Measurements from ENCODE around the gene PIK3R5. TPM values are rescaled to one million over a fixed set of nuclear protein-coding genes. Genes with fewer than 3 reads are reported as not detected.

The PIK3R5 gene
- total RNA-seq, 1 experiment from 2014 or later = not detected

DNA sequence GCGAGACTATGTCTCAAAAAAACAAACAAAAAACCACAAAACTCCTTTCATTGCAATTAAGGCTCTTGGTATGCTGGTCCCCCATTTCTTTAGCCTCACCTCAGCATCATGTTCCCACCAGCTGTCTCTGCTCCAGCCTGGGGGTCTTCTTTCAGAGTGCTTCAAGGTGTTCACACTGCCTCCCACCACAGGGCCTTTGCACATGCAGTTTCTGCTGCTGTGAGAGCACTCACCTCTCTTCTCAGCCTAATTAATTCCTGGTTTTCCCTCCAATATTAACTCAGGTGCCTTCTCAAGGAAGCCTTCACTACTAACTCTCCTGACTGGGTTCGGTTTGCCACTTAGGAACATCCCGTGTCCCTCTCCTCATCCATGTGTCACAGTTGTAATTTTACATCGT lies 82.2 kb downstream of the PIK3R5 start:
- no peak overlapping the region for H3K4me3 ChIP-seq
- H3K36me3 ChIP-seq = no peaks in the 10 kb centered on the region
- no peaks in the 10 kb centered on the region for H3K4me1 ChIP-seq
- no peak overlapping the region for H3K27ac ChIP-seq
- H3K27me3 ChIP-seq = no peaks in the 10 kb centered on the region
- H3K9me3 ChIP-seq (replicated peaks) = no peaks in the 10 kb centered on the region
- DNase-seq = no peak

DNA sequence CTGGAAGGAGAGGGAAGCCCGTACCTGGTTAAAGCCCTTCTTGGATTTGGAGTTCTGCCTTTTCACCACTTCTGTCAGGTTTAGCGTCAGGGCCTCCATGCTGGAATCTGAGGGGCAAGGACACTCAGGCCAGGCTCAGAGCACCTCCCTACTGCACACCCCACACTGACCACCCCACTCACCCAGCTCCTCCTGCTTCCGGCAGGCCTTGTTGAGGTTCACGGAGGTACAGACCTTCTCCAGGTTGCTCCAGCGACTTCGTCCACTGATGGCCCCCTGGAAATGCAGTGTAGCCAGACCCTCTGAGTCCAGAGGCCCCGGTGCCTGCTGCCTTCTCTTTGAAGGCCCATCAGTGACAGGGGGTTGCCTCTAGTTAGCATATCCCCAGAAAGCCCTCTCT lies 83.9 kb downstream of the PIK3R5 start:
- Histone ChIP-seq H3K27ac (no peak overlapping the region), H3K4me1 (no peaks in the 10 kb centered on the region), H3K9me3 (replicated peaks) (no peaks in the 10 kb centered on the region), H3K4me3 (no peak overlapping the region), H3K36me3 (no peaks in the 10 kb centered on the region), H3K27me3 (no peaks in the 10 kb centered on the region)
- no peak for DNase-seq

DNA sequence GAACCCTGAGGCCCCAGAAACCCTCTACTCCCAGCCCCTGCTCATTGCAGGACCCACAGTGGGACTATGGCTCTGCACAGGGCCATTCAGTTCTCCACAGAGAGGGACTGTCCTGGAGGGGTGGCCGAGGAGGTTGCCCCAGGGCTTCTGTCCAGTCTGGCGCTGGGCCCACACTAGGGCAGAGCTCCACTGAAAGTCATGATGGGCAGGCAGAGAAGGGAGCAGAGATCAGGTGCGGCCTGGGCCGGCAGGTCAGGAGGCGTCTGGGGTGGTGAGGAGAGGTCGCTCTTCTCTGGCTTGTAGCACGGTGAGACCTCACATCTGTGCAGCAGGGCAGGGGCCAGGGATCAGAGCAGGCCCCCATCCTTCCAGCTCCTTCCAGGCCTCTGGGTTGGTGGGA lies 85.0 kb downstream of the PIK3R5 start:
- DNase-seq = no peak
- Histone ChIP-seq H3K36me3 (no peaks in the 10 kb centered on the region), H3K27me3 (no peaks in the 10 kb centered on the region), H3K9me3 (replicated peaks) (no peaks in the 10 kb centered on the region), H3K27ac (no peak overlapping the region), H3K4me3 (no peak overlapping the region), H3K4me1 (no peaks in the 10 kb centered on the region)

DNA sequence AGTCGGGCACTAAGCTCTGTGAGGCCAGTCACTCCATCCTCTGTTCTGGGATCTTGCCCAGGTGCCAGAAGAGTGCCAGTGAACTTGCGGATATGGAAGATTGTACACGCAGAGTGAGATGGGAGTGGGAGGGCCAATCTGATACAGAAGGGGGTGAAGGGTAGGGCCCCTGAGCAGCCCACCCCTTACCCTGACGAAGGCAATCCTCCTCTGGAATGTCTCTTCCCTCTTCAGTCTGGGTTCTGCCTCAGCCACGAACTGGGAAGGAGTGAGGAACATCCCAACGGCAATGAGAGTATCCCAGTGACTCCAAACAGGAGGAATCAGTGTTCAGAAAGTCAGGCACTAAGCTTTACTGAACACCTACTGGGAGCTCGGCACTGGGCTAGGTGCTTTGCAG lies 86.1 kb downstream of the PIK3R5 start:
- H3K9me3 ChIP-seq (replicated peaks) = no peaks in the 10 kb centered on the region
- H3K4me3 ChIP-seq = no peak overlapping the region
- no peak for DNase-seq
- no peaks in the 10 kb centered on the region for H3K4me1 ChIP-seq
- no peak overlapping the region for H3K27ac ChIP-seq
- no peaks in the 10 kb centered on the region for H3K27me3 ChIP-seq
- no peaks in the 10 kb centered on the region for H3K36me3 ChIP-seq

DNA sequence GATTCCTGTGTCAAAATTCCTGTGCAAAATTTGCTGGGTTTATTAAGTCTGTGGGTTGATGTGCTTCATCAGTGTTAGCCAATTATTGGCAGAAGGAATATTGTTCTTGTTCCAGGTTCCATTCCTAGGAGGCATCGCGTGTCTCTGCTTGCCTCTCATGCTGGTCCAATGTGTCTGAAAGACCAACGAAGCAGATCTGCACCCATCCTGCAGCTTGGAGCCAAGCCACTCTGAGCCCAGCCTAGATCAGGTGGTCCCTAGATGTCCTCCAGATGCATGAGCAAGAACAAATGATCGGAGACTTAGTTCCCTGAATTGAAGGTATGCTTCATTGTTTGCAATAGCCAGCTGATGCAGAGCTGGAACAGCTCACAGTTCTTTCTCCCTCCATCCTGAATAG lies 87.5 kb downstream of the PIK3R5 start:
- no peaks in the 10 kb centered on the region for H3K36me3 ChIP-seq
- H3K4me3 ChIP-seq = no peak overlapping the region
- no peaks in the 10 kb centered on the region for H3K27me3 ChIP-seq
- no peaks in the 10 kb centered on the region for H3K9me3 ChIP-seq (replicated peaks)
- no peaks in the 10 kb centered on the region for H3K4me1 ChIP-seq
- no peak overlapping the region for H3K27ac ChIP-seq
- no peak for DNase-seq

- Histone ChIP-seq H3K4me3 (no peak overlapping the region), H3K27me3 (no peaks in the 10 kb centered on the region), H3K4me1 (no peaks in the 10 kb centered on the region), H3K36me3 (no peaks in the 10 kb centered on the region), H3K9me3 (replicated peaks) (no peaks in the 10 kb centered on the region), H3K27ac (no peak overlapping the region)
- DNase-seq = no peak
Measured at GRCh38 chr17:8875957-8876356, 89.5 kb downstream of the PIK3R5 start.

DNA sequence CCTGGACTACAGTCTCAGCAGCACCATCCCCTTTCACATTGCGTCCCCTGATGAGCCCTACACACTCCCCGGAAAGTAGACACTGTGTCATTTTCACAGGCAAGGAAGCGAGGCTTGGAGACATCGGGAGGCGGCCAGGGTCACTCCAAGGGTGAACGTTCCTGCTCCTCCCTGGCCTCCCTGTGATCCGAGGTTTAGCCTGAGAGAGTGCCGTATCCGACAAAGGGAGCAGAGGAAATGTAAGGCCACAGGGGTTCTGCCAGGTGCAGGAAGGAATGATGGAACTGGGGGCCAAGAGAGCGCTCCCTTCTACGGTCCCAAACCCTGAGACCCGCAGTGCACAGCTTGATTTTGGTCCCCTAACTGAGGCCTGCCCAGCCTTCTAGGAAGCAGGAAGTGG lies 90.1 kb downstream of the PIK3R5 start:
- Histone ChIP-seq H3K36me3 (no peaks in the 10 kb centered on the region), H3K27ac (no peak overlapping the region), H3K9me3 (replicated peaks) (no peaks in the 10 kb centered on the region), H3K4me1 (no peaks in the 10 kb centered on the region), H3K4me3 (no peak overlapping the region), H3K27me3 (no peaks in the 10 kb centered on the region)
- no peak for DNase-seq

GRCh38 chr17:8873801-8874715 lies 91.4 kb downstream of the PIK3R5 start:
- DNase-seq = no peak

DNA sequence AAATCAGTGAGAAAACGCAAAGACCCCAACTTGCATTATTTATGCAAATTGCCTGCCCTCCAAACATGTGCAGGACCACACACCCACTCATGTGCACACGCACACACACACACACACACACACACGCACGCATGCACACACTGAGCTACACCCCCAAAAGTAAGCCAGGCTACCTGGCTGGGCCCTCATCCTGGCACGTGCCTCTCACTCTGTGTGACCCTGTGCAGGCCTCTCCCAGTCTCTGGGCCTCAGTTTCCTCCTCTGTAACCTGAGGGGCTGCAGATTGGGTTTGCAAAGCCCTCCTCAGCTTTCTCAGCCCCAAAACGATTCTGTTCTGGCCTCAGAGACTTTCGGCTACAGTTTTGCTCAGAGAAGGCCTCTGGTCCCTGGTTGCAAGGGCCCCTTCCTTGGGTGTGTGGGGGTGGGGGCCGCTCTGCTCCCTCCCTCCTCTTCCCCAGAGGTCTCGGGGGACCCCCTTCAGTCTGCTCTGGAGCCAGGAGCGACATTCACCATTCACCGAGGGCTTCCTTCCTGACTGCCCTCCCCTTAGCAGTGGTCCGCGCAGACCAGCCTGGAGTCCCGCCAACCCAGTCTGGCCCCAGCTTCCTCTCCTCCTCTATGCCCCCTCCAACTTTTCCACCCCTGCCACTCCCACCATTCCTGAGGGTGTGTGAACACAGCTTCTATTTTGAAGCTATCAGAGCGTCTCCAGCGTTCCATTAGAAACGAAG lies 92.6 kb downstream of the PIK3R5 start:
- H3K4me1 ChIP-seq = no peaks in the 10 kb centered on the region
- H3K9me3 ChIP-seq (replicated peaks) = no peaks in the 10 kb centered on the region
- no peaks in the 10 kb centered on the region for H3K27me3 ChIP-seq
- H3K4me3 ChIP-seq = no peak overlapping the region
- DNase-seq = no peak
- no peak overlapping the region for H3K27ac ChIP-seq
- H3K36me3 ChIP-seq = no peaks in the 10 kb centered on the region

More at GRCh38 chr17:8873801-8874715, 91.4 kb downstream of the PIK3R5 start:
- Histone ChIP-seq H3K9me3 (replicated peaks) (no peaks in the 10 kb centered on the region), H3K27ac (no peak overlapping the region), H3K27me3 (no peaks in the 10 kb centered on the region), H3K4me3 (no peak overlapping the region), H3K36me3 (no peaks in the 10 kb centered on the region), H3K4me1 (no peaks in the 10 kb centered on the region)

GRCh38 chr17:8872036-8872704 lies 93.3 kb downstream of the PIK3R5 start:
- no peaks in the 10 kb centered on the region for H3K4me1 ChIP-seq
- H3K27me3 ChIP-seq = no peaks in the 10 kb centered on the region
- H3K9me3 ChIP-seq (replicated peaks) = no peaks in the 10 kb centered on the region
- no peak overlapping the region for H3K27ac ChIP-seq
- DNase-seq = no peak
- no peak overlapping the region for H3K4me3 ChIP-seq
- H3K36me3 ChIP-seq = no peaks in the 10 kb centered on the region

DNA sequence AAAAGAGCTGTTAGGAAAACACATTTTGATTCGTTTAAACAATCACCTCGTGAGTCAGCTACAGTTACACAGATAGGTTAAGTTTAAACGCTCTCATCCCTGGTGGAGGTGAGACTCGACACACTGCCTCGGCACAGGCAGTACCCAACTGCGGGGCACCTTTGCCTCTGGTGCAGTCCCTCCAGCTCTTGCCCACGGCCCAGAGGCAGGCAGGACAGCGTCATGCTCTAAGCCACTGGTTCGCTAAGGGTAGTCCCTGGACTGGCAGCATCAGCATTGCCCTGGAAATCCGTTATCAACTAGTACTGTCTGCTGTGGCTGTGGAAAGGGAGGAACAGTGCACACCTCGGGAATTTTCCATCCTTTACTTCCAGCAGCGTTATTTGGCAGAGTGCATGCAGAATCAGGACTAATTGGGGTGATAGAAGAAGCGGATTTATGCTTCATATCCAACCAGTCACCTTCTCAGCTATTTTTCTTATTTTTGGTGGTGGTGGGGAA lies 94.4 kb downstream of the PIK3R5 start:
- H3K9me3 ChIP-seq (replicated peaks) = no peaks in the 10 kb centered on the region
- no peaks in the 10 kb centered on the region for H3K27me3 ChIP-seq
- no peak overlapping the region for H3K27ac ChIP-seq
- DNase-seq = no peak
- no peaks in the 10 kb centered on the region for H3K36me3 ChIP-seq
- no peak overlapping the region for H3K4me3 ChIP-seq
- H3K4me1 ChIP-seq = no peaks in the 10 kb centered on the region

GRCh38 chr17:8870406-8871040 lies 95.0 kb downstream of the PIK3R5 start:
- no peak for DNase-seq
- H3K27ac ChIP-seq = no peak overlapping the region
- no peaks in the 10 kb centered on the region for H3K36me3 ChIP-seq
- no peaks in the 10 kb centered on the region for H3K27me3 ChIP-seq
- no peak overlapping the region for H3K4me3 ChIP-seq
- no peaks in the 10 kb centered on the region for H3K4me1 ChIP-seq
- H3K9me3 ChIP-seq (replicated peaks) = no peaks in the 10 kb centered on the region

- no peak for DNase-seq
- Histone ChIP-seq H3K4me1 (no peaks in the 10 kb centered on the region), H3K36me3 (no peaks in the 10 kb centered on the region), H3K4me3 (no peak overlapping the region), H3K27me3 (no peaks in the 10 kb centered on the region), H3K27ac (no peak overlapping the region), H3K9me3 (replicated peaks) (no peaks in the 10 kb centered on the region)
Measured at GRCh38 chr17:8869114-8869815, 96.2 kb downstream of the PIK3R5 start.

DNA sequence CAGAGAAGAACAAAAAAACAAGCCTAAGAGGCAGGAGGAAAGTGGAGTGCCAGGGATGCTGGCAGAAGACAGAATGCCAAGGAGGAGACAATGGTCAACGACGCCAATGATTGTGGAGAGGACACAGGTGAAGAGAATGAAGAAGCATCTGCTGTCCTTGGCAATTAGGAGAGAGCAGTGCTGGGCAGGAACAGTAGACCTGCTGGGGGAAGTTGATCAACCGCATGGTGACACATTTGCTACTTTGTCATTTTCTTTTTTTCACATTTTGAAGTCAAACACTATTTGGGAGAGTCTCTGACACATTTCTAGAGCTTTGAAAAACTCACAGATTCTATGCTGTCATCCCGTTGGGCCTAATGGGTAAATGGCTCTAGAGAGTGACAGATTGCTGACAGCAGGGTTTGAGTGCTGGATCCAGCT lies 97.0 kb downstream of the PIK3R5 start:
- no peaks in the 10 kb centered on the region for H3K9me3 ChIP-seq (replicated peaks)
- DNase-seq = no peak
- H3K36me3 ChIP-seq = no peaks in the 10 kb centered on the region
- no peak overlapping the region for H3K4me3 ChIP-seq
- H3K27me3 ChIP-seq = no peaks in the 10 kb centered on the region
- no peak overlapping the region for H3K27ac ChIP-seq
- no peaks in the 10 kb centered on the region for H3K4me1 ChIP-seq

Measured in SJCRH30 (cell line).